DOHH2 (cell line): ENCODE results near the gene SOHLH2.

Experiments used
- H3F3A ChIP-seq: fragments of 200-600 bp; sonication (generic), shearing (Covaris generic); 2 replicates; pipeline ENCODE4 v1.6.0; 2016; ENCODE audit warnings: antibody characterized with exemption, mild to moderate bottlenecking; ENCODE audit not compliant: control insufficient read depth, insufficient read depth
- H3K27ac ChIP-seq: fragments of 200-600 bp; sonication (generic); 2 replicates; pipeline ENCODE4 v1.5.1; 2014; ENCODE audit warnings: low read depth, mild to moderate bottlenecking, low read length, moderate library complexity
- H3K27me3 ChIP-seq: fragments of 200-600 bp; sonication (generic); 2 replicates; pipeline ENCODE4 v1.6.1; 2014; ENCODE audit warnings: mild to moderate bottlenecking, low read length, mixed read lengths; ENCODE audit not compliant: control insufficient read depth
- H3K36me3 ChIP-seq: fragments of 200-600 bp; sonication (generic); 2 replicates; pipeline ENCODE4 v1.6.1; 2014; ENCODE audit warnings: mild to moderate bottlenecking, low read length, moderate library complexity, mixed read lengths; ENCODE audit not compliant: control insufficient read depth
- H3K4me1 ChIP-seq: fragments of 200-600 bp; sonication (generic); 2 replicates; pipeline ENCODE4 v1.6.1; 2014; ENCODE audit warnings: mild to moderate bottlenecking, low read length, mixed read lengths; ENCODE audit not compliant: control insufficient read depth
- H3K4me2 ChIP-seq: fragments of 200-600 bp; sonication (generic); 2 replicates; pipeline ENCODE4 v1.6.0; 2014; ENCODE audit warnings: mild to moderate bottlenecking, low read length, moderate library complexity
- H3K4me3 ChIP-seq: fragments of 200-600 bp; sonication (generic); 2 replicates; pipeline ENCODE4 v1.5.1; 2014; ENCODE audit warnings: mild to moderate bottlenecking, low read length, mixed read lengths
- H3K79me2 ChIP-seq: fragments of 200-600 bp; sonication (generic); 2 replicates; pipeline ENCODE4 v1.6.1; 2014; ENCODE audit warnings: mild to moderate bottlenecking, low read length, mixed read lengths; ENCODE audit not compliant: control insufficient read depth
- H3K9me2 ChIP-seq: fragments of 200-600 bp; sonication (generic); replicated peaks from 2 replicates; pipeline ENCODE4 v1.6.1; 2014; ENCODE audit warnings: mild to moderate bottlenecking, low read length, mixed read lengths; ENCODE audit not compliant: control insufficient read depth
- H3K9me3 ChIP-seq: fragments of 200-600 bp; sonication (generic); 2 replicates; pipeline ENCODE4 v1.6.1; 2014; ENCODE audit warnings: antibody characterized with exemption, low read length, mixed read lengths; ENCODE audit not compliant: control insufficient read depth, insufficient read depth
- H4K20me1 ChIP-seq: fragments of 200-600 bp; sonication (generic); 2 replicates; pipeline ENCODE4 v1.6.0; 2014; ENCODE audit warnings: low read depth, mild to moderate bottlenecking, antibody characterized with exemption, low read length, moderate library complexity; ENCODE audit not compliant: control insufficient read depth, insufficient read depth
- CTCF ChIP-seq: fragments of 200-600 bp; sonication (generic); IDR thresholded peaks from one replicate; pipeline ENCODE4 v1.5.1; 2014; ENCODE audit warnings: antibody characterized with exemption, mild to moderate bottlenecking, low read depth, low read length; ENCODE audit not compliant: poor library complexity, severe bottlenecking
- EZH2phosphoT487 ChIP-seq: fragments of 200-600 bp; sonication (generic); IDR thresholded peaks from 2 replicates; pipeline ENCODE4 v1.6.1; 2017; ENCODE audit warnings: borderline replicate concordance, mild to moderate bottlenecking, antibody characterized with exemption, low read length, moderate library complexity, mixed read lengths

SOHLH2 gene

GRCh38 chr13:36131931-36132297 lies 82.4 kb downstream of the SOHLH2 start:
- H3K79me2 ChIP-seq = no peaks in the 10 kb centered on the region
- no peak for TF ChIP-seq EZH2phosphoT487
- TF ChIP-seq CTCF = no peak
- no peaks in the 10 kb centered on the region for H3K27me3 ChIP-seq
- no peak overlapping the region for H3K4me2 ChIP-seq
- peaks cover 9% of the 10 kb centered on the region; the same call in 1 of the 2 replicates for H3K9me3 ChIP-seq
- H3K4me3 ChIP-seq = no peak overlapping the region
- no peaks in the 10 kb centered on the region for H4K20me1 ChIP-seq
- H3K9me2 ChIP-seq = no peaks in the 10 kb centered on the region; the same call in 1 of the 2 replicates
- no peaks in the 10 kb centered on the region for H3K36me3 ChIP-seq
- H3K4me1 ChIP-seq = no peaks in the 10 kb centered on the region
- no peaks in the 10 kb centered on the region for H3F3A ChIP-seq
- H3K27ac ChIP-seq = no peak overlapping the region

- TF ChIP-seq EZH2phosphoT487 (no peak), CTCF (no peak)
- H3K4me3 ChIP-seq = no peak within 1 kb of the TSS
- H3K9me2 ChIP-seq = no peaks in the 10 kb centered on the region; the same call in 1 of the 2 replicates
Observed at GRCh38 chr13:36131222-36131930, 83.0 kb downstream of the SOHLH2 start, which contains the start of gene DCLK1. TSS of gene DCLK1 (minus strand) at chr13:36131382.

GRCh38 chr13:36130552-36131221 lies 83.7 kb downstream of the SOHLH2 start:
- Histone ChIP-seq H3K9me2 (no peaks in the 10 kb centered on the region; the same call in 1 of the 2 replicates), H3K4me2 (no peak overlapping the region), H3K4me1 (no peaks in the 10 kb centered on the region), H3K9me3 (peaks cover 9% of the 10 kb centered on the region; the same call in 1 of the 2 replicates), H3F3A (no peaks in the 10 kb centered on the region), H3K4me3 (no peak overlapping the region), H3K36me3 (no peaks in the 10 kb centered on the region), H3K27me3 (no peaks in the 10 kb centered on the region), H4K20me1 (no peaks in the 10 kb centered on the region), H3K79me2 (no peaks in the 10 kb centered on the region), H3K27ac (no peak overlapping the region)
- TF ChIP-seq CTCF (no peak), EZH2phosphoT487 (no peak)

More at GRCh38 chr13:36131222-36131930, 83.0 kb downstream of the SOHLH2 start, which contains the start of gene DCLK1:
- no peaks in the 10 kb centered on the region for H4K20me1 ChIP-seq
- H3K4me1 ChIP-seq = no peaks in the 10 kb centered on the region
- H3K9me3 ChIP-seq = peaks cover 9% of the 10 kb centered on the region; the same call in 1 of the 2 replicates
- H3K4me2 ChIP-seq = no peak within 1 kb of the TSS
- no peaks in the 10 kb centered on the region for H3K79me2 ChIP-seq
- no peak within 1 kb of the TSS for H3K27ac ChIP-seq
- no peaks in the 10 kb centered on the region for H3K27me3 ChIP-seq
- H3K36me3 ChIP-seq = no peaks in the 10 kb centered on the region
- no peaks in the 10 kb centered on the region for H3F3A ChIP-seq
